LNCaP clone FGC (cell line): ENCODE results near the gene ERFL.

Experiments used
- DNase-seq: peaks from one replicate; pipeline ENCODE4 v3.0.0-alpha.2; 2011; ENCODE audit warnings: low read depth
- H3K4me3 ChIP-seq: 2 replicates; pipeline ENCODE4 v1.5.1; 2011; ENCODE audit warnings: mild to moderate bottlenecking, low read depth, low read length, control low read depth
- TF ChIP-seq, protein P1 (sequence below): IDR thresholded peaks from 2 replicates; pipeline ENCODE4 v1.5.1; 2012; ENCODE audit warnings: mild to moderate bottlenecking; ENCODE audit not compliant: control insufficient read depth, insufficient read depth; ENCODE audit errors: extremely low read depth

The ERFL gene

DNA sequence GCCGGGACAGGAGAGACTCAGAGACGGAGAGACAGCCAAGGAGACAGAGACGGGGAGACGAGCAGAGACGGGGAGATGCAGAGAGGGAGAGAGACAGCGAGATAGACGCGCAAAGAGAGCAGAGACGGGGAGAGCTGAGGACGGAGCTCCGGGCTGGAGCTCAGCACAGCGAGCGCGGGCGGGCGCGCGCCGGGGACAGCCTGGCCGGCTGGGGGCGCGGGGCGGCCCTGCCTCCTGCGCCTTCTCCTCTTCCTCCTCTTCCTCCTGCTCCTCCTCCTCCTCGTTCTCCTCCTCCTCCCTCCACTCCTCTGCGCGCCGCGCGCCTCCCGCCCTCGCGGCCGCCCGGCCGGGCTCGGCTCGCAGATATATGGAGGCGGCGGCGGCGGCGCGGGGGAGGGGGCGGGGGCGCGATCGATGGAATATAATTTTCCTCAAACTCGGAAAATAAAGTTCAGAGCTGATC lies at the start of gene ERFL:
Gene ERFL, minus strand, starts transcription at position 229 of the 463 bp plus-strand sequence. CDS start 15,530 bp downstream, outside the sequence.
- no peak for DNase-seq
- TF ChIP-seq, protein P1, sequence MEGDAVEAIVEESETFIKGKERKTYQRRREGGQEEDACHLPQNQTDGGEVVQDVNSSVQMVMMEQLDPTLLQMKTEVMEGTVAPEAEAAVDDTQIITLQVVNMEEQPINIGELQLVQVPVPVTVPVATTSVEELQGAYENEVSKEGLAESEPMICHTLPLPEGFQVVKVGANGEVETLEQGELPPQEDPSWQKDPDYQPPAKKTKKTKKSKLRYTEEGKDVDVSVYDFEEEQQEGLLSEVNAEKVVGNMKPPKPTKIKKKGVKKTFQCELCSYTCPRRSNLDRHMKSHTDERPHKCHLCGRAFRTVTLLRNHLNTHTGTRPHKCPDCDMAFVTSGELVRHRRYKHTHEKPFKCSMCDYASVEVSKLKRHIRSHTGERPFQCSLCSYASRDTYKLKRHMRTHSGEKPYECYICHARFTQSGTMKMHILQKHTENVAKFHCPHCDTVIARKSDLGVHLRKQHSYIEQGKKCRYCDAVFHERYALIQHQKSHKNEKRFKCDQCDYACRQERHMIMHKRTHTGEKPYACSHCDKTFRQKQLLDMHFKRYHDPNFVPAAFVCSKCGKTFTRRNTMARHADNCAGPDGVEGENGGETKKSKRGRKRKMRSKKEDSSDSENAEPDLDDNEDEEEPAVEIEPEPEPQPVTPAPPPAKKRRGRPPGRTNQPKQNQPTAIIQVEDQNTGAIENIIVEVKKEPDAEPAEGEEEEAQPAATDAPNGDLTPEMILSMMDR, result no peak
- H3K4me3 ChIP-seq, result no peak within 1 kb of the TSS

DNA sequence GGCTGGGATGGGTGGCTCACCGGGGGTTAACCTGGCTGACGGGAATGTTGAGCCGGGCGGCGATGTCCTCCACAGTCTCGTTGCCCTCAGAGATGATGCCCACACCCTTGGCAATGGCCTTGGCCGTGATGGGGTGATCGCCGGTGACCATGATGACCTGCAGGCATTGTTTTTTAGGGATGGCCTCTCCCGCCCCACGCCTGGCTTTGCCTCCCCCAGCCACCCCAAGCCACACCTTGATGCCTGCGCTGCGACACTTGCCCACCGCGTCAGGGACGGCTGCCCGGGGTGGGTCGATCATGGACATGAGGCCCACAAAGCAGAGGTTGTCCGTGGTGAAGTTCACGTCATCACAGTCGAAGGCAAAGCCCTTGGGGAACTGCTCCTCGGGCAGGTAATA lies 49.7 kb upstream of the ERFL start:
- DNase-seq, result no peak
- TF ChIP-seq, protein P1, result no peak
- H3K4me3 ChIP-seq, result no peak overlapping the region

DNA sequence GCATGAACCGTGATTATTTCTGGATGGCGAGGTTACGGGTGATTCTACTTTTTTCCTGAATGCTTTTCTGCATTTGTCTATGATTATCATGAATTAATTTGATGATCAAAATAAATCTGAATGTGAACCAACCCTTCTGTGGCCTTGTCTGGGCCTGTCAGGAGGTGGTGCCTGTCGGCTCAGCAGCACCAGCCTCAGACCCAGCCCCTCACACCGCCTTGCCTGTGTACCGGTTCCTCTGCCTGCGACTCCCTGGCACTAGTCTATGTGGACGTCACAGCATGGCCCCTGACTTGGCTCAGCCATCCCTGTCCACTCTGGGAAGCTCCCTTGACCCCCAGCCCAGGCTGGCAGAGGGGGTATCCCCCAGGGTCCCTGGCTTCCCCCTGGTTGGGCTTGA lies 46.4 kb upstream of the ERFL start:
- TF ChIP-seq, protein P1, result no peak
- H3K4me3 ChIP-seq, result no peak overlapping the region
- DNase-seq, result no peak

DNA sequence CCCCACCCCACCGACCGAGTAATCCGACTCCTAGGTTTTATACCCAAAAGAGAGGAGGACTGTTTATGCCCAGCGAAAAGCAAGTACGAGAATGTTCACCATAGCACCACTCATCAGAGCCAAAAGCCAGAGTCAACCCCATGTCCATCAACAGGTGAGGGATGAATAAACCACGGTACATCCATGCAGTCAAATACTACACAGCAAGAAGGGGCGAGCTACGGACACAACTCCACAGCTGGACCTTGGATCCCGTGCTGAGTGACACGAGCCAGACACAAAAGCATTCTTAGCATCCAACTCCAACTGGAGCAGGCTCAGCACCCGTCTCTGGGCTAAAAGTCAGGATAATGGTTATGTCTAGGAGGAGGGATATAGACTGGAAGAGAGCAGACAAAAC lies 43.1 kb upstream of the ERFL start:
- no peak for DNase-seq
- TF ChIP-seq, protein P1, result no peak
- H3K4me3 ChIP-seq, result no peak overlapping the region

DNA sequence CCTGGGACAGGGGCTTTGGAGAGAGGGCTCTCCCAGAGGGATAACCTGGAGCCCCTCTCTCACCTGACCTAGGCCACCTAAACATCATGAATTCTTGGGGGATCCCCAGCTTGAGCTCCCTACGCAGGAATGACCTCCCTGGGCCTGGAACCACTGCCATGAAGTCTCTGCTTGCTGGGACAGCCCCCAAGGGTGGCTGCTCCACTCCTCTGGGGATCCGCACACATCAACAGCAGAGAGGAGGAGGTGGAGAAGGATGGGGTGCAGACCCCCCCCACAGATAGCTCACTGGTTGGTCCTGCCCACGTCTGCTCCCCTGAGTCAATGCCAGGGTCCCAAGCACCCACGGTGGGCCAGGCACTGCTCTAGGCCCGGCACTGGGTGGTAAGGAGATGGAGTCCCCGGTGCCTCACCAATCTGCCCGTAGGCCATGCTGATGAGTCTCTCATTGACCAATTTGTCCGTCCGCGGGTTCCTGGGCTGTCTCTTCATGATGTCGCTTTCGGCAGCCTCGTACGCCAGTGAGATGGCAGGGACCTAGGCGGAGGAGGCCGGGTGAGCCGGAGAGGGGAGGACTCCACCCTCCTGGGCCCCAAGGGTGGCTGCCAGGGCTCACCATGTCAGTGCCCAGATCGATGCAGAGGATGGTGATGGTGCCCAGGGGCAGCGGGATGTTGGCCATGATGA lies 41.7 kb upstream of the ERFL start:
- DNase-seq, result no peak
- TF ChIP-seq, protein P1, result no peak
- H3K4me3 ChIP-seq, result no peak overlapping the region

DNA sequence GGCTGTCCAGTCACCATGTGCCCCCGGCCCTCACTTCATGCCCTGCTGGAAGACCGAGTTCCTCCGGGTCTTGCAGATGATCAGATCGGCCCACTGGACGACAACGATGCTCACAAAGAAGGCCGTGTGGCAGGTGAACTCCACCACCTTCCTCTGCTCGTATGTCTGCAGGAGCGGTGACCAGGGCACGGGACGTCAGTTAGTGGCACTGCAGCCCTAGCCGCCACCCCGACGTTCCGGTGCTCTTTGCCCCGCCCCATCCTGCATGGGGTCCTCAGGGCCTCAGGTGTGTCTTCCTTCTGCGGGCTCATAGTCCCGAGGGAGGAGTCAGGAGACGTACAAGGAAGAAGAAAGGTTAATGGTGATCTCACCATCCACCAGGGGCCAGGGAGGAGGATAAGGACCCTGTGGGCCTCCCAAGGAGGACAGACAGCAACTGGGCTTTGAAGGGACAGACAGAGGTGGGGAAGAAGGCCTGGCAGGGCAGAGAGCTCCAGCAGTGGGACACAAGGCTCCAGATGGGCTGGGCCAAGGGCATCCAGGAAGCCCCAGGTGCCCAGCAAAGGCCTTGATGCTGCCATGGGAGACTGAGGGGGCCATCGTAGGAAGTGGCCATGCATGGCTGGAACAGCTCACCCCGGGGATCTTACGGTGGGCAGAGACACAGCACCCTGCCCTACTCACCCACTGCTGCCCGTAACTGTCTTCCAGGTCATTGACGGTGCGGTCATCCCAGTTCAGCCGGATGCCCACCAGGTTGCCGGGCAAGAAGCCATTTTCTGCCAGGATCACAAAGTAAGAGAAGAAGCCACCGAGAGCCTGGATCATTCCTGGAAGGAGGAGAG lies 40.7 kb upstream of the ERFL start:
- TF ChIP-seq, protein P1, result no peak
- no peak overlapping the region for H3K4me3 ChIP-seq
- DNase-seq, result no peak
